GM20431 (cell line): ENCODE data around the gene FKBP1A.
"Not testable (repeated sequence)": the region's sequence is repeated elsewhere in the genome, so short reads cannot be mapped to it uniquely, and the experiment has no call there.

ENCODE experiments used
- in situ Hi-C: fragments of 300-500 bp; cut with MseI, MboI; formaldehyde crosslinking; loops from one replicate; pipeline ENCODE4 v1.15.0; 2020; ENCODE audit warnings: low sequenced_read_pairs; ENCODE audit not compliant: unreplicated experiment

The FKBP1A gene

DNA sequence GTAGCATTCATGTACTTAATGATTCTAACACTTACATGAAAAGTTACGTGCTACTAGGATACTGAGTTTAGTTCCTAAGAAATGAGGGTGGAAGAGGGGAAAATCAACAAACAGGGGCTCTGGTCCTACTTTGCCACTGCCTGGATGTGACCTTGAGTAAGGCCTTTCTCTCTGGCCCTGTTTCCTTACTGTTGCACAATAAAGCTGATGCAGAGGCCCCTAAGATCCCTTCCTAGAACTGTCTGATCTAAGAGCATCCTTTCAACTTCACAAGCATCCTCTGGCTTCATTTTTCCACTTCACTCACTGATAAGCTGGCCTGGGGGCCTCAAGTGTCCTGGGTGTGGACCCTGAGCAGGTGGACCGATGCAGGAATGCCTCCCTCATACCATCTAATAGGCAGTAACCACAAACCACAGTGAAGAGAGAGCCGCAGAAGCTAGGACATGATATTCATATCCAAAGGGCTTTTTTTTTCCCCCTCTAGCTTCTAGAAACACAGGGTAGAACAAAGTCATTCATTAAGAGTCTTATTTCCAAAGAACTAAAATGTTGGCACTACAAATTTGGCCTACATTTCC is 21.6 kb downstream of the FKBP1A start:
- in situ Hi-C loops: no loop called here

DNA sequence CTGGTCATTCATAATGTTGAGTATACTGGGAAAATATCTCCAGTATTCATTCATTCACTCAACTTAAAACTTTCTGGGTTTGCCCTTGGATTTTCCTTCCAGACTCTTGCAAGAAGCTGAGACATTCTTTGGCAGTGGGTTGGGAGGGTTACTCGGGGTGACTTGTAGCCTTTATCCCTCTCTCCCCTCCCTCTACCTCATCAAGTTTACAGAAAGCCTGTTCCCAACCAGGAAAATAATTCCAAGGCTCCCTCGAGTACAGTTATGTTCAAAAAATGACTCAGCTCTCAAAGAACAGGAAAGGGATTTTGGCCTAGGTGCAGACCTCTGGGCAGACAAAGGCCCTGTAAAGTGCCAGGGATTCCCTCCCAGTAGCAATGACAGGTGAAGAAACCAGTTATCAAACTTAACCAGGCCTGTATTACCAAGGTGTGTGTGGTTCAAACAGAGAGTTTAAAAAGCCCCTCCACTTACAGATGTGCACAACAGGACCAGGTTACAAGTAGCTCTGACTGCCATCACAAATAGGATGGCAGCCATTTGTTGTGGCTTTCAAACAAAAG is 22.2 kb downstream of the FKBP1A start:
- in situ Hi-C loops: no loop called here

DNA sequence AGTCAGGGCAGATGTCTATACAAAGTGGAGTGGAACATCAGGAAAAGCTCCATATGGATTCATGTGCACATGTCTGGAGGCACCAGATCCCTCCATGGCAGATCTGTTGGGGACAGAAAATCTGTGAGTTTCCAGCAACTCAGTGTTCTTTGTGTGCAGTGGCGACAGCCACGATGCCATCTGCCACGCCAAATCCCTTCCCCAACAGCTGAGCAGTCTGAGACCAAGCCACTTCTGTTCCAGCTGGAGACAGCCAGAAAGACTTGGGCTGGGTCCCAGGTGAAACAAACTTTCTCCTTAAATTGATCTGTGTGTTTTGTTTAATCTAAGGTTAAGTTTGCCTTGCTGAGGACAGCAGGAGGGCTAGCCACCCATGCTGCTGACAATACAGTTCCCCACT is 22.9 kb downstream of the FKBP1A start:
- in situ Hi-C loops: no loop called here

- in situ Hi-C loops: no loop called here
Observed at GRCh38 chr20:1368448-1369199, 24.2 kb downstream of the FKBP1A start.

DNA sequence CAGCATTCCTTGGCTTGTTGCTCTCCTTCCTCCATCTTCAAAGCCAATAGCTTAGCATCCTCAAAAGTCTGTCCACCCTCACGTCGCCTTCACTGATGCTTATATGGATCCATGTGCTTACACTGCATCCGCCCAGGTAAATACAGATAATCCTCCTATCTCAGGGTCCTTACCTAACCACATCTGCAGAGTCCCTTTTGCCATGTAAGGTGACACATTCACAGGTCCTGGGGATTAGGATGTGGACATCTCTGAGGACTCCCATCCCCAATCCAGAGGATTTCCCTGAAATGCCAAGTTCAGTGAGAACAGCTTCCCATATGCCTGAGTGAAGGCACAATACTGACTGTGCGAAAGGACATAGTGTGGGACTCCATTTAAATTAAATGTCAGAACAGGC is 25.4 kb downstream of the FKBP1A start:
- in situ Hi-C loops: no loop called here

DNA sequence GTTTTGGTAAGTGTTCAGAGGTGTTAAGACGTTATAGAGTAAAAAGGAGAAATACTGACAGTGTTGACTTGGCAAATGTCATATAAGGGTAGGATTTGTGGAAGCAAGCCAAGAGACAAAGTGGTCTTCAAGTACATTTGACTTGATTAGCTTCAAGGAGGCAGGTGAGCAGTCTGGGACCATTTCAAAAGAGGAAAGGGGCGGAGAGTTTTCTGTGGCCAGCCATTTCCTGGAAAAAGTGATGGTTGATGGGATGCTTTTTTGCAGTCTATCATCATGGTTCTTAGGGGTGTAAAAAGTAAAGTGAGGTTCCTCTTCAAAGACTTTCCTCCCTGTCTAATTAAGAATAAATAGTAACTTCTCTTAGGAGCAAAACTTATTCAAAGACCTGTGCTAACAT is 28.7 kb downstream of the FKBP1A start:
- in situ Hi-C loops: no loop called here

GRCh38 chr20:1363522-1363921 is 29.3 kb downstream of the FKBP1A start:
- in situ Hi-C loops: no loop called here

- in situ Hi-C loops: no loop called here
Observed at GRCh38 chr20:1362484-1362883, 30.4 kb downstream of the FKBP1A start.

DNA sequence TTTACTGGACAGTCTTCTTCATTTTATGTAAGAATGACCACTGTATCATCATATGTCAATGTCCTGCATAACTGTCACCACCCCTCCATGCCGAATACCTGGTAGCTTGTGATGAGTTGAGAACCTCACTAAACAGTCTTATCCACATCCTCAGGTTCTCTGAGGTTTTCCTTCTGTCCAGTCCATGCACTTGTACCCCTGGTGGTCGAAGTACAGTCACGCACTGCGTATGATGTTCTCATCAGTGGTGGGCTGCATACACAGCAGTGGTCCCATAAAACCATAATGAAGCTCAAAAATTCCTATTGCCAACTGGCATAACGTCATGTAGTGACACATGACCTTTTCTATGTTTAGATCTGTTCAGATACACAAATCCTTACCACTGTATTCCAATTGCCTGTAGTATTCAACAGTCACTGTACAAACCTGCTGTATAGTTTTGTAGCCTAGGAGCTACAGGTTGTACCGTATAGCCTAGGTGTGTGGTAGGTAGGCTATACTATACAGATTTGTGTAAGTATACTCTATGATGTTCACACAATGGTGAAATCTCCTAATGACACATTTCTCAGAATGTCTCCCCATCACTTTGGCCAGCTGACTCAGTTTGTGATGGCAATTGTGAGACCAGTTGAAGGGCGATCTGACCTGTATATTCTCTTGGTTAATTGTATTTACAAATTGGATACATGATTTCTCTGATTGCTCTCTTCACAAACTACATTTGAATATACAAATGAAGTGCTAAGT is 32.6 kb downstream of the FKBP1A start:
- in situ Hi-C loops: no loop called here

- in situ Hi-C loops: no loop called here
Observed at GRCh38 chr20:1357921-1358671, 34.8 kb downstream of the FKBP1A start.

DNA sequence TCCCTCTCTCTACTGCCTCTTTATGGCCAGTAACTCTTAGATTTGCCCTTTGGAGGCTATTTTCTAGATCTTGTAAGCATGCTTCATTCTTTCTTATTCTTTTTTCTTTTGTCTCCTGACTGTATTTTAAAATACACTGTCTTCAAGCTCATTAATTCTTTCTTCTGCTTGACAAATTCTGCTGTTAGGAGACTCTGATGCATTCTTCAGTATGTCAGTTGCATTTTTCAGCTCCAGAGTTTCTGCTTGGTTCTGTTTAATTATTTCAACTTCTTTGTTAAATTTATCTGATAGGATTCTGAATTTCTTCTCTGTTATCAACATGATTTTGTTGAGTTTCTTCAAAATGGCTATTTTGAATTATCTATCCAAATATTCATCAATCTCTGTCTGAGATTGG is 38.9 kb downstream of the FKBP1A start:
- in situ Hi-C loops: no loop called here

- in situ Hi-C loops: no loop called here
Observed at GRCh38 chr20:1346315-1346969, 46.4 kb downstream of the FKBP1A start.

- in situ Hi-C loops: no loop called here
Observed at GRCh38 chr20:1345756-1346093, 47.1 kb downstream of the FKBP1A start.

- in situ Hi-C loops: no loop called here
Observed at GRCh38 chr20:1345030-1345755, 47.7 kb downstream of the FKBP1A start.

GRCh38 chr20:1343446-1344124 is 49.3 kb downstream of the FKBP1A start:
- in situ Hi-C loops: not testable (repeated sequence)

GRCh38 chr20:1341561-1342265 is 51.1 kb downstream of the FKBP1A start:
- in situ Hi-C loops: no loop called here

GRCh38 chr20:1338801-1339200 is 54.1 kb downstream of the FKBP1A start:
- in situ Hi-C loops: no loop called here

- in situ Hi-C loops: no loop called here
Observed at GRCh38 chr20:1338096-1338495, 54.8 kb downstream of the FKBP1A start.
